Measurements from ENCODE around the gene GLYR1. TPM values are rescaled to one million over a fixed set of nuclear protein-coding genes. Genes with fewer than 3 reads are reported as not detected.

Gene GLYR1
- total and polyA plus RNA-seq, 2 donors (not counting 1 experiment from before 2014, with no cell fraction given): 34.0 to 137 TPM

- peaks cover 26 to 27% of the 10 kb centered on the region in 2 donors for H3K4me1 ChIP-seq (ENCODE audit: control insufficient read depth in 2 of 2, insufficient read depth in 2 of 2, low read length in 2 of 2)
- Mint-ChIP-seq H3K27ac (peak overlapping the region; percentile 54), H3K4me1 (peaks cover 21% of the 10 kb centered on the region), H3K27me3 (no peaks in the 10 kb centered on the region), H3K4me3 (peak overlapping the region; percentile 88), H3K9me3 (ENCODE audit: insufficient read depth) (no peaks in the 10 kb centered on the region)
- no peaks in the 10 kb centered on the region for H3K27me3 ChIP-seq (replicated peaks in 1 of 4; ENCODE audit: control extremely low read depth in 1 of 4, control insufficient read depth in 3 of 4, insufficient read depth in 4 of 4, low read length in 3 of 4)
- H3K79me2 ChIP-seq (ENCODE audit: control insufficient read depth, insufficient read depth, low read length): no peaks in the 10 kb centered on the region
- CTCF ChIA-PET: no interaction called here
- peak overlapping the region in 1 of 5 experiments; percentile 4 for H3K4me3 ChIP-seq (ENCODE audit: control extremely low read depth in 1 of 5, extremely low read depth in 1 of 5, insufficient read depth in 1 of 5, low read depth in 2 of 5, low read length in 4 of 5)
- 19% methylated on average over 15 of the region's 17 CpGs for WGBS (ENCODE audit: insufficient coverage)
- no peaks in the 10 kb centered on the region for H3K9me3 ChIP-seq (ENCODE audit: control extremely low read depth in 1 of 3, control insufficient read depth in 2 of 3, insufficient read depth in 1 of 3, low read length in 2 of 3)
- TF ChIP-seq CTCF (IDR thresholded peaks at IDR 0.05) (no peak), EZH2 (IDR thresholded peaks at IDR 0.05; ENCODE audit: borderline replicate concordance, insufficient read depth, low read depth, low read length, poor library complexity, severe bottlenecking) (no peak)
- peak; percentile 46 for DNase-seq
- intact Hi-C loops (cut with micrococcal nuclease): loop anchor here (5.0 kb wide), 1 partner anchor 272 kb away; the partner anchor contains the start of gene ALG1
- H3K9ac ChIP-seq (ENCODE audit: low read length): peak overlapping the region; percentile 23
- ATAC-seq (ENCODE audit: low read depth): no peak
- POLR2A ChIA-PET: no interaction called here
- peak overlapping the region in 1 of 2 donors; percentile 88 for H3K27ac ChIP-seq (ENCODE audit: low read length in 2 of 2)
- H3K36me3 ChIP-seq (replicated peaks in 1 of 2; ENCODE audit: control extremely low read depth in 1 of 2, control insufficient read depth in 1 of 2, extremely low read depth in 1 of 2, insufficient read depth in 2 of 2, low read length in 1 of 2): peaks cover 0 to 12% of the 10 kb centered on the region in 2 experiments
- no peaks in the 10 kb centered on the region for H4K20me1 ChIP-seq (ENCODE audit: control insufficient read depth, insufficient read depth, low read length, poor library complexity, severe bottlenecking)
- H3K4me2 ChIP-seq (replicated peaks; ENCODE audit: low read depth, low read length, poor library complexity, severe bottlenecking): peak overlapping the region; percentile 93
- peak overlapping the region; percentile 79 for H2AFZ ChIP-seq (ENCODE audit: insufficient read depth, low read depth, low read length, poor library complexity, severe bottlenecking)
Measured at GRCh38 chr16:4800290-4801041, 46.6 kb downstream of the GLYR1 start.

GRCh38 chr16:4799171-4799855 lies 47.8 kb downstream of the GLYR1 start:
- Mint-ChIP-seq H3K27ac (no peak overlapping the region), H3K27me3 (no peaks in the 10 kb centered on the region), H3K4me1 (peaks cover 21% of the 10 kb centered on the region), H3K4me3 (no peak overlapping the region), H3K9me3 (ENCODE audit: insufficient read depth) (no peaks in the 10 kb centered on the region)
- Histone ChIP-seq H3K36me3 (replicated peaks in 1 of 2; ENCODE audit: control extremely low read depth in 1 of 2, control insufficient read depth in 1 of 2, extremely low read depth in 1 of 2, insufficient read depth in 2 of 2, low read length in 1 of 2) (peaks cover 0 to 1% of the 10 kb centered on the region in 2 experiments), H3K79me2 (ENCODE audit: control insufficient read depth, insufficient read depth, low read length) (no peaks in the 10 kb centered on the region), H3K9ac (ENCODE audit: low read length) (no peak overlapping the region), H3K27ac (ENCODE audit: low read length in 2 of 2) (no peak overlapping the region), H4K20me1 (ENCODE audit: control insufficient read depth, insufficient read depth, low read length, poor library complexity, severe bottlenecking) (no peaks in the 10 kb centered on the region), H3K4me1 (ENCODE audit: control insufficient read depth in 2 of 2, insufficient read depth in 2 of 2, low read length in 2 of 2) (peaks cover 26 to 27% of the 10 kb centered on the region in 2 donors), H3K27me3 (replicated peaks in 1 of 4; ENCODE audit: control extremely low read depth in 1 of 4, control insufficient read depth in 3 of 4, insufficient read depth in 4 of 4, low read length in 3 of 4) (no peaks in the 10 kb centered on the region), H3K4me3 (ENCODE audit: control extremely low read depth in 1 of 5, extremely low read depth in 1 of 5, insufficient read depth in 1 of 5, low read depth in 2 of 5, low read length in 4 of 5) (no peak overlapping the region), H3K4me2 (replicated peaks; ENCODE audit: low read depth, low read length, poor library complexity, severe bottlenecking) (no peak overlapping the region), H2AFZ (ENCODE audit: insufficient read depth, low read depth, low read length, poor library complexity, severe bottlenecking) (no peak overlapping the region), H3K9me3 (ENCODE audit: control extremely low read depth in 1 of 3, control insufficient read depth in 2 of 3, insufficient read depth in 1 of 3, low read length in 2 of 3) (no peaks in the 10 kb centered on the region)
- DNase-seq (no peak), ATAC-seq (ENCODE audit: low read depth) (no peak)
- intact Hi-C loops (cut with micrococcal nuclease): no loop called here
- CTCF ChIA-PET: no interaction called here
- 98% methylated on average over 19 of the region's 19 CpGs for WGBS (ENCODE audit: insufficient coverage)
- TF ChIP-seq EZH2 (IDR thresholded peaks at IDR 0.05; ENCODE audit: borderline replicate concordance, insufficient read depth, low read depth, low read length, poor library complexity, severe bottlenecking) (no peak), CTCF (IDR thresholded peaks at IDR 0.05) (no peak)
- POLR2A ChIA-PET: no interaction called here

Data from B cell (primary cell).